Smooth muscle cell (in vitro differentiated cells): ENCODE results near the gene STXBP5L. TPM values are rescaled to one million over a fixed set of nuclear protein-coding genes. Genes with fewer than 3 reads are reported as not detected.
A peak's percentile ranks its signal among the peaks of the same experiment; 100 is the strongest.

Experiments used
- DNase-seq: peaks from one replicate; lab custom pipeline; 2025; ENCODE audit not compliant: unreplicated experiment; lab: John Stamatoyannopoulos, UW
- H2AFZ ChIP-seq: fragments of 200-600 bp; sonication (generic); 2 replicates; pipeline ENCODE4 v1.6.0; 2016; ENCODE audit warnings: antibody characterized with exemption, low read depth, mild to moderate bottlenecking
- H3F3A ChIP-seq: fragments of 200-600 bp; sonication (generic); 2 replicates; pipeline ENCODE4 v1.6.0; 2017; ENCODE audit warnings: antibody characterized with exemption, low read depth
- H3K27ac ChIP-seq: fragments of 200-600 bp; sonication (generic); 2 replicates; pipeline ENCODE4 v1.5.1; 2016; ENCODE audit warnings: low read depth, mild to moderate bottlenecking
- H3K27me3 ChIP-seq: fragments of 200-600 bp; sonication (generic); 2 replicates; pipeline ENCODE4 v1.6.1; 2016; ENCODE audit warnings: low read depth, mild to moderate bottlenecking
- H3K36me3 ChIP-seq: fragments of 200-600 bp; sonication (generic); 2 replicates; pipeline ENCODE4 v1.5.1; 2016; ENCODE audit warnings: low read depth
- H3K4me1 ChIP-seq: fragments of 200-600 bp; sonication (generic); 2 replicates; pipeline ENCODE4 v1.5.1; 2016; ENCODE audit warnings: low read depth
- H3K4me2 ChIP-seq: fragments of 200-600 bp; sonication (generic); 2 replicates; pipeline ENCODE4 v1.6.0; 2016; ENCODE audit warnings: mild to moderate bottlenecking
- H3K4me3 ChIP-seq: fragments of 200-600 bp; sonication (generic); 2 replicates; pipeline ENCODE4 v1.5.1; 2016; ENCODE audit warnings: mild to moderate bottlenecking
- H3K79me2 ChIP-seq: fragments of 200-600 bp; sonication (generic); 2 replicates; pipeline ENCODE4 v1.6.0; 2016; ENCODE audit warnings: low read depth, mild to moderate bottlenecking
- H3K9ac ChIP-seq: fragments of 200-600 bp; sonication (generic); 2 replicates; pipeline ENCODE4 v1.6.0; 2016; ENCODE audit warnings: low read depth
- H3K9me3 ChIP-seq: fragments of 200-600 bp; sonication (generic); replicated peaks from 2 replicates; pipeline ENCODE4 v1.5.1; 2016; ENCODE audit warnings: low read depth
- H4K20me1 ChIP-seq: fragments of 200-600 bp; sonication (generic); 2 replicates; pipeline ENCODE4 v1.6.0; 2016; ENCODE audit warnings: low read depth
- CTCF ChIP-seq: fragments of 200-600 bp; sonication (generic); IDR thresholded peaks from 2 replicates; pipeline ENCODE4 v1.5.1; 2017; ENCODE audit warnings: borderline replicate concordance, mild to moderate bottlenecking, antibody characterized with exemption; ENCODE audit not compliant: insufficient read depth, poor library complexity, severe bottlenecking
- WGBS: methylation state at CpG from one replicate; pipeline ENCODE4 v1.1.7; 2016; ENCODE audit warnings: low lambda C conversion rate; 5-methylcytosine and 5-hydroxymethylcytosine counted together
- polyA plus RNA-seq: library from polyadenylated mRNA; unstranded; fragments of >200 nt; fragmentation: Nextera tagmentation; extraction: Ambion mirVana; gene quantifications from 2 replicates; pipeline ENCODE4 v1.2.1, GENCODE V29; 2016
- total RNA-seq: library from RNA; depleted of rRNA; stranded (reverse); fragments of >200 nt; gene quantifications from 2 replicates; pipeline ENCODE4 v1.2.3, GENCODE V29; 2014

The STXBP5L gene
- total and polyA plus RNA-seq, 2 experiments from 2014 or later: 3.3 to 10.3 TPM

- no peak overlapping the region for H3K4me3 ChIP-seq
- no peaks in the 10 kb centered on the region for H3K79me2 ChIP-seq
- no peaks in the 10 kb centered on the region for H3F3A ChIP-seq
- H4K20me1 ChIP-seq: no peaks in the 10 kb centered on the region
- H3K4me2 ChIP-seq: no peak overlapping the region
- no peaks in the 10 kb centered on the region for H3K36me3 ChIP-seq
- DNase-seq: no peak
- TF ChIP-seq CTCF: no peak
- H2AFZ ChIP-seq: no peak overlapping the region
- H3K9me3 ChIP-seq: no peaks in the 10 kb centered on the region
- no peaks in the 10 kb centered on the region for H3K27me3 ChIP-seq
- H3K9ac ChIP-seq: no peak overlapping the region
- no peaks in the 10 kb centered on the region for H3K4me1 ChIP-seq
- H3K27ac ChIP-seq: no peak overlapping the region
Observed at GRCh38 chr3:121424549-121424948, 516.5 kb downstream of the STXBP5L start.

- Histone ChIP-seq H3K9me3 (no peaks in the 10 kb centered on the region), H3K36me3 (peaks cover 3% of the 10 kb centered on the region), H3K79me2 (no peaks in the 10 kb centered on the region), H3K4me3 (no peak overlapping the region), H3K27me3 (no peaks in the 10 kb centered on the region), H3F3A (no peaks in the 10 kb centered on the region), H3K4me1 (no peaks in the 10 kb centered on the region), H2AFZ (no peak overlapping the region), H3K4me2 (no peak overlapping the region), H3K9ac (no peak overlapping the region), H3K27ac (no peak overlapping the region), H4K20me1 (no peaks in the 10 kb centered on the region)
- no peak for TF ChIP-seq CTCF
- DNase-seq: no peak
Observed at GRCh38 chr3:121430664-121431215, 522.7 kb downstream of the STXBP5L start.

- Histone ChIP-seq H3K4me2 (peak overlapping the region; percentile 36), H3K27me3 (no peaks in the 10 kb centered on the region), H3K79me2 (no peaks in the 10 kb centered on the region), H3K4me3 (peak overlapping the region; percentile 7), H3K9ac (no peak overlapping the region), H3K27ac (no peak overlapping the region), H2AFZ (no peak overlapping the region), H4K20me1 (no peaks in the 10 kb centered on the region), H3K9me3 (no peaks in the 10 kb centered on the region), H3K4me1 (no peaks in the 10 kb centered on the region), H3F3A (no peaks in the 10 kb centered on the region), H3K36me3 (peaks cover 3% of the 10 kb centered on the region)
- no peak for TF ChIP-seq CTCF
- DNase-seq: no peak
- 93% methylated on average over 5 of the region's 5 CpGs for WGBS
Observed at GRCh38 chr3:121431726-121432517, 523.9 kb downstream of the STXBP5L start.

GRCh38 chr3:121436074-121436473 is 528.1 kb downstream of the STXBP5L start:
- no peak overlapping the region for H2AFZ ChIP-seq
- H4K20me1 ChIP-seq: no peaks in the 10 kb centered on the region
- H3K27ac ChIP-seq: no peak overlapping the region
- H3K79me2 ChIP-seq: no peaks in the 10 kb centered on the region
- no peaks in the 10 kb centered on the region for H3K36me3 ChIP-seq
- no peak overlapping the region for H3K9ac ChIP-seq
- H3K4me1 ChIP-seq: no peaks in the 10 kb centered on the region
- no peak overlapping the region for H3K4me2 ChIP-seq
- 92% methylated on average over 2 of the region's 2 CpGs for WGBS
- no peaks in the 10 kb centered on the region for H3F3A ChIP-seq
- no peak for TF ChIP-seq CTCF
- no peak overlapping the region for H3K4me3 ChIP-seq
- no peaks in the 10 kb centered on the region for H3K9me3 ChIP-seq
- H3K27me3 ChIP-seq: no peaks in the 10 kb centered on the region
- DNase-seq: no peak
